ENCODE measurements around the gene YKT6.
"Not testable (repeated sequence)": the region's sequence is repeated elsewhere in the genome, so short reads cannot be mapped to it uniquely, and the experiment has no call there.

Gene YKT6

GRCh38 chr7:44172352-44172751 is 28.4 kb upstream of the YKT6 start:
- Histone ChIP-seq H3K79me2 (no peaks in the 10 kb centered on the region), H3K4me1 (no peaks in the 10 kb centered on the region), H3K9me3 (ENCODE audit: control insufficient read depth, low read length) (no peaks in the 10 kb centered on the region), H3K4me3 (ENCODE audit: low read depth, low read length) (no peak overlapping the region), H3K27ac (no peak overlapping the region), H3K27me3 (ENCODE audit: control insufficient read depth, insufficient read depth, low read length) (no peaks in the 10 kb centered on the region), H2AFZ (no peak overlapping the region), H3K9ac (no peak overlapping the region), H3K36me3 (ENCODE audit: control insufficient read depth, insufficient read depth, low read length) (no peaks in the 10 kb centered on the region), H3K4me2 (ENCODE audit: low read length) (no peak overlapping the region)
- no peak for TF ChIP-seq CTCF (IDR thresholded peaks at IDR 0.05)

- Histone ChIP-seq H3K4me2 (ENCODE audit: low read length) (no peak overlapping the region), H3K9me3 (ENCODE audit: control insufficient read depth, low read length) (no peaks in the 10 kb centered on the region), H3K27ac (no peak overlapping the region), H3K9ac (no peak overlapping the region), H3K27me3 (ENCODE audit: control insufficient read depth, insufficient read depth, low read length) (no peaks in the 10 kb centered on the region), H2AFZ (no peak overlapping the region), H3K4me3 (ENCODE audit: low read depth, low read length) (no peak overlapping the region), H3K4me1 (no peaks in the 10 kb centered on the region), H3K79me2 (no peaks in the 10 kb centered on the region), H3K36me3 (ENCODE audit: control insufficient read depth, insufficient read depth, low read length) (no peaks in the 10 kb centered on the region)
- TF ChIP-seq CTCF (IDR thresholded peaks at IDR 0.05) = no peak
Measured at GRCh38 chr7:44172803-44173424, 27.9 kb upstream of the YKT6 start.

- Histone ChIP-seq H3K9ac (no peak overlapping the region), H3K79me2 (no peaks in the 10 kb centered on the region), H3K9me3 (ENCODE audit: control insufficient read depth, low read length) (no peaks in the 10 kb centered on the region), H2AFZ (no peak overlapping the region), H3K4me3 (ENCODE audit: low read depth, low read length) (no peak overlapping the region), H3K36me3 (ENCODE audit: control insufficient read depth, insufficient read depth, low read length) (no peaks in the 10 kb centered on the region), H3K4me1 (no peaks in the 10 kb centered on the region), H3K27me3 (ENCODE audit: control insufficient read depth, insufficient read depth, low read length) (no peaks in the 10 kb centered on the region), H3K4me2 (ENCODE audit: low read length) (no peak overlapping the region), H3K27ac (no peak overlapping the region)
- no peak for TF ChIP-seq CTCF (IDR thresholded peaks at IDR 0.05)
Measured at GRCh38 chr7:44173911-44174693, 26.7 kb upstream of the YKT6 start.

- not testable (repeated sequence) for H3K4me2 ChIP-seq (ENCODE audit: low read length); H2AFZ ChIP-seq; H3K9ac ChIP-seq; H3K4me1 ChIP-seq; H3K27ac ChIP-seq; H3K27me3 ChIP-seq (ENCODE audit: control insufficient read depth, insufficient read depth, low read length); H3K79me2 ChIP-seq; H3K9me3 ChIP-seq (ENCODE audit: control insufficient read depth, low read length); H3K4me3 ChIP-seq (ENCODE audit: low read depth, low read length); H3K36me3 ChIP-seq (ENCODE audit: control insufficient read depth, insufficient read depth, low read length)
Measured at GRCh38 chr7:44174694-44174948, 26.2 kb upstream of the YKT6 start.

- Histone ChIP-seq H3K9ac (no peak overlapping the region), H3K27ac (no peak overlapping the region), H3K4me2 (ENCODE audit: low read length) (no peak overlapping the region), H2AFZ (no peak overlapping the region), H3K27me3 (ENCODE audit: control insufficient read depth, insufficient read depth, low read length) (no peaks in the 10 kb centered on the region), H3K36me3 (ENCODE audit: control insufficient read depth, insufficient read depth, low read length) (no peaks in the 10 kb centered on the region), H3K79me2 (no peaks in the 10 kb centered on the region), H3K4me3 (ENCODE audit: low read depth, low read length) (no peak overlapping the region), H3K9me3 (ENCODE audit: control insufficient read depth, low read length) (no peaks in the 10 kb centered on the region), H3K4me1 (no peaks in the 10 kb centered on the region)
- TF ChIP-seq CTCF (IDR thresholded peaks at IDR 0.05) = no peak
Measured at GRCh38 chr7:44175730-44176129, 25.0 kb upstream of the YKT6 start.
